Stimulated activated CD4-positive, alpha-beta T cell treated with anti-CD3 and anti-CD28 coated beads, TNF-alpha, amount 100 ng/mL, for 4 hours (primary cell): ENCODE results near the gene S1PR3.

Experiments
- DNase-seq, 3 experiments: peaks; one replicate each; pipeline ENCODE4 v3.0.0-alpha.2; 2020; ENCODE audit warnings: low read depth in 3 of 3

The S1PR3 gene

DNA sequence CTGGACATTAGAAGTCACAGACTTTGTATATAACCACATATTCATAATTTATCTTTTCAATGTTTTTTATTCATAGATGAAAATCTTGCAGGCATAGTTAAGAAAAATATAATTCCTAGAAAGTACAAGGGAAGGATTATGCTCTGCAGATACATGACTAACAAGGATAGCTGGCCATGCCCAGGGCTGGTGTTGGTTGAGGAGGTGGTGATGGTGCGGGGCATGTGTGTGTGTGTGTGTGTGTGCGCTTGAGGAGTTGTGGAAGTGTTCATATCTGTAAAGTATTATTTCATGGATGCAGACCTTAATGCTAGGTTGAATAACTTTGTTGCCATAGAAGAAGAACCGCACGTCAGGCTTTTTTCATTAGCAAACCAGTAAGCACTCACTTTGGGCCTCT, 1.3 kb downstream of the S1PR3 start:
- no peak for DNase-seq

DNA sequence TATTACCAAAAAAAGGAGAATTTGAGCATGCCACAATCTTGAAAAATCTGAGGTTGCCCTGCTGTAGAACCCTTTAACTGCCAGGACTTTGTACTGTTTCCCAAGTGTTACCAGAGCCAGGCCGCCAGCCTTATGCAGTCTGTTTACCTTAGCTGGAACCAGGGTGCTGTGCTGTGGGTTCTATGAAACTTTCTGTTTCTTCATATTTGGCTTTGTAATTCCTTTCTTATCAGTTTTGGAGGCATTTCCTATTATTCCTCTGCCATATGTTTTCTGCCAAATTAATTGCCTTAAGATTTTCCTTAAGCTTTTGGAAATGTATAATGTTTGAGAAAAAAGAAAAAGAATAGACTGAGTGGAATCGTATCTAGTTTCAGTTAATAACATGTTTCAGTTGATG, 2.1 kb downstream of the S1PR3 start:
- DNase-seq = no peak

- no peak for DNase-seq
These were observed 2.7 kb downstream of the S1PR3 start for GRCh38 chr9:88993871-88994460.

DNA sequence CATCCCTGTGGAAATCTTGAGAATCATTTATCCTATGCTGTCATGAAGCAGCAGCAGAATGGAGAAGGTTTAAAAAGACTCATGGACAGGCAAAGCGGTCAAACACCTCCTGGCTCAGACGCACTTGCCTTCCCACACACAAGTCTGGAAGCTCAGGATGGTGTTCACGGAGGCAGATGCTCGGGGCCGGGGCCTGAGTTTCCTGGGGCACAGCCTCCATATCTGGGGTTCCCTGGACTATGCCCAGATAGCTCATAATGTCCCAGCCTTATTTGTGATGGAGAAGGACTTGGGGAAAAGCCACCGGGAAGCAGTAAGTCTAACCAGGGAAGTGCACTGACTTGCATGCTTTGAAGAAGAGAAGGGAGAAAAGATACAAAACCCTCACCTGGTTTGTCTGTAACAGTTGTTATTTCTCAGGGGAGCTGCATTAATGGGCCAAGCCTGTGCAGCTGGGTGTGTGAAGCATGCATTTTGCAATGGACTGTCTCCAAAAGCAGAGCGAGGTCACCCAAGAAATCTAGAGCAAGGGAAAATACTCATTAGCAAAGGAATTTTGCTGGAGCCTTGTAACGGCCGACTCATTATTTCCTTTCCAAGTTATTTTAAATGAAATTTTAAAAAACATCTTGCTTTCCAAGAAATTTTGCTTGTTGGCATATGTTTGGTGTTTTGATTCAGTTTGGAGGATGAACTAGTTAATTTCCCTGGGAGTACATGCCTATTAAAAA, 3.4 kb downstream of the S1PR3 start:
- no peak for DNase-seq

GRCh38 chr9:88995200-88995577, 3.9 kb downstream of the S1PR3 start:
- DNase-seq = no peak

GRCh38 chr9:88995627-88996026, 4.4 kb downstream of the S1PR3 start:
- DNase-seq = no peak

DNA sequence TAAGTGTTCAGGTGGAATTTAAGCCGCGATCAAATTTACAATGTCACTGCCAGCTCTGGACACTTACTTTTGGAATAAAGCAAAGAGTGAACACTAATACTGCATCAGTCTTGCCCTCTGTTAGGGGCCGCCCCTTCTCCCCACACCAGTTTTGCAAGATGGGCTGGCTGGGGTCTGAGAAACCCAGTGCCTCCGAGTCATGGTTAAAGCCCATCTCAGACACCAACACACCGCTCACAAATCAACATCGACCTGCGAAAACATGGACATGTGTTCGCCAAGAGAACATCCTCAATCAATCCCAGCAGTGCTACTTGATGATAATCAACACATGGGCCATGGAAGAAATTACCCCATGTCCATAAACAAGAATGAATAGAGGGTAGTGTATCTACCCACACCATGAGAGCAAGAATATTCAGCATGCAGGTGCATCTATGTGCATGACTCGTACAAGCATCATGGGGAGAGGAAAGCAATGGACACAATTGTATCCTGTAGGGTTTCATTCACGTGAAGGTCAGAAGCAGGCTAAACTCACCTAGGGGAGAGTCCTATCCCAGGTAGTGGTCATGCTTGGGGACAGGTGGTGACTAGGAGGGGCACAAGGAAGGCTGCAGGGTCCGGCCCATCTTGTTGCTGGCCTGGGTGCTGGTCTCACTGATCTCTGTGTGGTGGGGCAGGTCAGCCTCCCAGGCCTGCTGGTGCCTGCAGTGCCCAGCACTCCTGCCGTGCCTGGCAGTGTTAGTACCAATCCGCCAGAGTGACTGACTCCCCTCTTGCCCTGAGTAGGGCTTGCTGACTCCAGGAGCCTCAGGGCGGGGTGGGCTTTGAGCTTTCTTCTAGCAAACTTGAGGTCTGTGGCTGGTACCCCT, 5.0 kb downstream of the S1PR3 start:
- DNase-seq = no peak

GRCh38 chr9:88996921-88997235, 5.6 kb downstream of the S1PR3 start:
- DNase-seq = no peak

GRCh38 chr9:88997646-88998045, 6.4 kb downstream of the S1PR3 start:
- DNase-seq = no peak

DNA sequence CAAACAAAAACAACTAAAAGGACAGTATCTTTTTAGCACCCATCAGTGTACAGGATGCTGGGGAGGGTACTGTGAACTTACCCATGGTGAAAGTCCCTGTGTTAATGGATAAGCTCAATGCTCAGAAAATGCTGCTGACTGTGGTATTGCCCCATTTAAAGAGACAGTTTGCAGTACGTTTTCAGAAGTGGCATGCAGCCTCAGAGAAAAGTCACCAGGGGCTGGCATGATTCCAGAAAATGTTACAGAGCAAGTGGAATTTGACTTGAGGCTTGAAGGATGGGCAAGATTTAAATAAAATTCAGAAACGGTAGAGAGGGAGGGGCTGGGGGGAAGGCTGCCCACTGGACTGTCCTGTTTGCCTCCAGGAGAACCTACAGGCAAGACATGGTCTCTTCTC, 7.2 kb downstream of the S1PR3 start:
- no peak for DNase-seq

GRCh38 chr9:88998911-88999310, 7.6 kb downstream of the S1PR3 start:
- no peak for DNase-seq

DNA sequence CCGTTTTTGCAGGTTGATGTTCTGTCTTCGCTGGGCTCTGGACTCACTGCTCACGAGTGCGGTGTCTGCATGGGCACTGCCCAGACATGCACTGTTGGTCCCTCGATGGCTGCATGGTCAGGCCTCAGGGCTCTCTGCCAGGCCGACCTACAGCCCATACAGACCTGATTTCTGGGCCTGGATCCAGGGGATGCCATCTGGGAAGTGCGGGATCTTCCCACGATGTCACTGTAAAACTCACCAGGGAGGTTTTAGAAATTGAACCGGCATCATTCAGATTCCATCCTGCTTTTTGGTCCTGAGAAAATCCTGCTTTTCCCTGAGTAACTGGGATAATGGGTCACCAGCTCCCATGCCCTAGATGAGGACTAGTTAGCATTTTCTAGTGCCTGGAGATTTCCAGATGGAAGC, 9.1 kb downstream of the S1PR3 start:
- no peak for DNase-seq

DNA sequence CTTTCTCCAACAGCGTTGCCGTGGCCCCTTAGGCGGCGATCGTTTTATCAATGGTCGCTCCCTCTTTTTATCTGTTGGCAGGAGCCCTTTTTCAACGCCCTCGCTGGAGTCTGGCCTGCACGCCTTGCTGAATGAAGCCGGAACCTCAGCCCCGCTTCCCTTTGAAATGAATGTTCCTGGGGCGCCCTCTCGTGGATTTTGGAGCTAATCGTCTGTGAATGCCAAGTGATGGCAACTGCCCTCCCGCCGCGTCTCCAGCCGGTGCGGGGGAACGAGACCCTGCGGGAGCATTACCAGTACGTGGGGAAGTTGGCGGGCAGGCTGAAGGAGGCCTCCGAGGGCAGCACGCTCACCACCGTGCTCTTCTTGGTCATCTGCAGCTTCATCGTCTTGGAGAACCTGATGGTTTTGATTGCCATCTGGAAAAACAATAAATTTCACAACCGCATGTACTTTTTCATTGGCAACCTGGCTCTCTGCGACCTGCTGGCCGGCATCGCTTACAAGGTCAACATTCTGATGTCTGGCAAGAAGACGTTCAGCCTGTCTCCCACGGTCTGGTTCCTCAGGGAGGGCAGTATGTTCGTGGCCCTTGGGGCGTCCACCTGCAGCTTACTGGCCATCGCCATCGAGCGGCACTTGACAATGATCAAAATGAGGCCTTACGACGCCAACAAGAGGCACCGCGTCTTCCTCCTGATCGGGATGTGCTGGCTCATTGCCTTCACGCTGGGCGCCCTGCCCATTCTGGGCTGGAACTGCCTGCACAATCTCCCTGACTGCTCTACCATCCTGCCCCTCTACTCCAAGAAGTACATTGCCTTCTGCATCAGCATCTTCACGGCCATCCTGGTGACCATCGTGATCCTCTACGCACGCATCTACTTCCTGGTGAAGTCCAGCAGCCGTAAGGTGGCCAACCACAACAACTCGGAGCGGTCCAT, 10.0 kb downstream of the S1PR3 start:
- DNase-seq = peak; percentile 57 to 65 (median 58)

GRCh38 chr9:89001917-89002540, 10.8 kb downstream of the S1PR3 start:
- DNase-seq = no peak

DNA sequence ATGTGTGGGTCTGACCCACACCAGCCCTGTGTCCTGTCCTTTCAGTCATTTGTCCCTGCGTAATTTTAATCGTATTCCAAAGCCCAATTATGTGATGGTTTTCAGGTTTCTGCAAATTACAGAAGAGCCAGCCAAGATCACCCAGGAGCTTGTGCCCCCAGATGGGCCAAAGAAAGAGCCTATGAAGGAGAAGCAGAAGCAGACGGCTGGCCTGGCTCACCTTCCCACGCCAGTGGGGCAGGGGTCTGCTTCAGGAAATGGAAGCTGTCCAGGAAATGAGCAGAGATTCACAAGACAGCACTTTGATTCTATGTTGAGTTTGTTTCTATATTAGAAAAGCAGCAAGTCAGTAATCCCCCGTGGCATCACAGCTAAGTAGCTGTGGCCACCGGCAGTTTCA, 11.7 kb downstream of the S1PR3 start:
- DNase-seq = no peak

DNA sequence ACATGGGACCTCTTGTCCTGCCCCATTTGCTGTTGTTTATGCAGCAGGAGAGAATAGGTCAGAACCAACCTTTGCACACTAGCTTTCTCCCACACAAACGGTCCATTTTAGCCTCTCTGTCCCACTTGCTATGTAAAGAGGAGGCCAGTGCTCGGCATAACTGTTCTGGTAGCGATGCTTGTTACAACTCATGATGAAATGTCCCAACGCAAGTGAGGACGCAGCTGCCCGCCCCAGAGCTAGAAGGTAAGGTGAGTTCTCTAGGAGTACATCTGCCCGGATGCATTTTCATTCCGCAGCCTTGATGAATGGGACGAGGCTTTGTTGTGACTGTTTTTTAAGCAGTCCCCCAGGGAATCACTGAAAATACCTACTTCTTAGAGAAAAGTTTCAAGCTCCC, 14.1 kb downstream of the S1PR3 start:
- no peak for DNase-seq

- DNase-seq = no peak
These were observed 15.0 kb downstream of the S1PR3 start for GRCh38 chr9:89006267-89006666.

DNA sequence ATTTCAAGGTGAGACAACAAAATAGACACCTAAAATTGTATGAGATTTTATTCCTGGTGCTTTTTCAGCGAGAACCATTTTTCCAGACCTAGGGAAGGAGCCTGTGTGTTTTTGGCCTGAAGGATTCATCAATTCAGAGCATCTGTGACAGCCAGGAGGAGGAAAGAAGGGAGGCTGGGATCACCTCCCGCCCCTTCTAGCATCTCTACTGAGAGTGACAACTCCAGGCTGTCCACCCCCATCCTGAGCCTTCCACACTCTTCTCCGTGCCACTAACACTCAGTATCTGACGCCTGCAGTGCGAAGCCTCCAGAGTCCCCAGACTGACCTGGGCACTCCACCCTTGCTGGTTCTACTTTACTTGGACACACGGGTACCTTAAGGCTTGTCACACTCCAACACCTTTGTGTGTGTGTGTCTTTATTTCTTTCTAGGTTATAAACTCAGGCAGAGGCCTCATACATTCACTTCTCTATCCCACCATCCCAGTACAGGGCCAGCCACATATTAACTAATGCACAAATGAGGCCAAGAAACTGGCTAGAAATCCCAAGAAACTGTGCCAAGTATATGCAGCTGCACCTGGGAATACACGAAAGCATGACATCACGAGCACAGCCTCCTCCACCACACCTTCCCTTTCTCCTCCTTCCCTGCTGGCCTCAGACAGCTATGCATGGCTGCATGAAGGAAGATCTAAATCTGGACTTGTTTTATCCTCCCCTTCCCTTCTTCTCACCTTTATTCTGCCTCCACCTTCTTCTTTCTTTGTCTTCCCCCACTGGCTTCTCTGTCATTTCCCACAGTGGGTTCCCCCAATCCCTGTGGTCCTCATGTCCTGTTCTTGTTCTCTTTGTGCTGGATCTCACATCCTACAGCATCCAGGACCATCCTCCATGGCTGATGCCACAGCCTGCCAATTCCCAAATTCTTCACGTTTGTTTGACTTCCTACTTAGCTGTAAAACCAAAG, 16.0 kb downstream of the S1PR3 start:
- DNase-seq = no peak

DNA sequence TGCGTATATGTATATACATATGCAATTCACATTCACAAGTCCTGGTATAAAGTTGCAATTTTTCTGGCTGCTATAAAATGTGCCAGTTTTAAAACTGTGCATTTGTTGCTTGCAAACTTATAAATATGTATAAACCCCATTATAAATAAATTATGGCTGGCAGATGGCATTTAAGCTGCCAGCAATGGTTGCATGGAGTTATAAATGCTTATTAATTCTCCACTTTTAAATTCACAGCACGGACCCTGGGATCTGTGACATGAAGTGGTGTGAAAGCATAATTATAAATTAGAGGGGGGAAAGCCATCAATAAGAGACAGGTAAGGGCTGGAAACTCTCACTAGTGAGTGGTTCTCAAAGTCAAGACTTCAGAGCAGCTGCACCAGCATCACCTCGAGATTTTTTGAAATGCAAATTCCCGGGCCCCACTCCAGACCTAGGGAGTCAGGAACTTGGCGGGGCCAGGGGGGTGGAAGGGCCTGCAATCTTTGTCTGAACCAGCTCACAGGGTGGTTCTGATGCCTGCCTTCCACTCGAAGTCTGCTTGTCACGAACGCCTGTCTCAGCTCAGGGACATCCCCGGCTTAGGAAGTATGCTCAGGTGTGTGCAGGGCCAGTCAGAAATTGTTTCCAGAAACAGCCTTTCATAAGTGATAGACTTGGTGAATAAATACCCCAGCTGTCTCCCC, 16.9 kb downstream of the S1PR3 start:
- no peak for DNase-seq
